ENCODE measurements around the gene RASL10A. TPM values are rescaled to one million over a fixed set of nuclear protein-coding genes. Genes with fewer than 3 reads are reported as not detected.

The RASL10A gene
- total and polyA plus RNA-seq, 9 of the 15 experiments (the other 6 are each of a cell fraction or from before 2014, with no cell fraction given) = 0.17 to 1.2 (median 0.45) TPM; not detected in 3

DNA sequence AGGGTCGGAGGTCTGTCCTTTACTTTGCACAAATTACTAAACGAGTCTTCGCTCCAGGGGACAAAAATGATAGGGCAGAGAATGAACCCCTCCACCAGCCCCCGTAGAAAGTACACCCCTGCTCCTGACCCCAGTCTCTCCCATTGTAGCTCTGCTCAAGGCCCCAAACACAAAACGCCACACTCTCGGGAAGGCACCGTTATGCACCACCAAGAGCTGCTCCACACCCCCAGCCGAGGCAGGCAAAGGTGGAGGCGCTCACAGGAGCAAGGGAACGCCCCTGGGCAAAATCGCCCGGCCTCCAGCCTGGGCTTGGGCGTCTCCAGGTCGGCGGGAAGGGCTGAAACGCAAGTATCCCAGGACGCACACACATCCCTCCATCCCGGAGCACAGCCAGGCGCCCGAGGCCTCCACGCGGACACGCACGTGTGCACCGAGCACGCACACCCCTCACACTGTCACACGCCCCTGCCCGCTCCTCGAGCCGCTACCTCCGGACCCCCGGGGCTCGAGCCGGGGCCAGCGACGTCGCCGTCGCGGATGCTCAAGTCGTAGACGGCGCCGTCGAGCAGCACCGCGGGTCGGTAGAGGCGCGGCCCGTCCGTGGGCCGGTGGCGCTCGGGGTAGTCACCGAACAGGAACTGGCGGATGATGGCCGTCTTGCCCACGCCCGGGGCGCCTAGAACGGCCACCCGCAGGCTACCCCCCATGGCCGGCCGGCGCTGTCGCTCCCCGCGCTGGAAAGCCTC is 786 bp downstream of the RASL10A start:
- 47% methylated on average over 17 of the region's 69 CpGs for WGBS (ENCODE audit: insufficient coverage, low coverage, missing lambda C conversion rate)
- TF ChIP-seq NCOA6 (IDR thresholded peaks at IDR 0.05) = peak; percentile 45; the same call in 1 of the 2 replicates
- no peak for TF ChIP-seq ZFP30 (CRISPR knock-in tag; IDR thresholded peaks at IDR 0.05; ENCODE audit: borderline replicate concordance)
- TF ChIP-seq HIVEP1 (CRISPR knock-in tag; IDR thresholded peaks at IDR 0.05) = no peak
- 0 out of 2 replicates have a peak, but pooled peaks have one; percentile 29 for TF ChIP-seq POLR2G (IDR thresholded peaks at IDR 0.05; ENCODE audit: low read depth, low read length)
- TF ChIP-seq, protein P1, sequence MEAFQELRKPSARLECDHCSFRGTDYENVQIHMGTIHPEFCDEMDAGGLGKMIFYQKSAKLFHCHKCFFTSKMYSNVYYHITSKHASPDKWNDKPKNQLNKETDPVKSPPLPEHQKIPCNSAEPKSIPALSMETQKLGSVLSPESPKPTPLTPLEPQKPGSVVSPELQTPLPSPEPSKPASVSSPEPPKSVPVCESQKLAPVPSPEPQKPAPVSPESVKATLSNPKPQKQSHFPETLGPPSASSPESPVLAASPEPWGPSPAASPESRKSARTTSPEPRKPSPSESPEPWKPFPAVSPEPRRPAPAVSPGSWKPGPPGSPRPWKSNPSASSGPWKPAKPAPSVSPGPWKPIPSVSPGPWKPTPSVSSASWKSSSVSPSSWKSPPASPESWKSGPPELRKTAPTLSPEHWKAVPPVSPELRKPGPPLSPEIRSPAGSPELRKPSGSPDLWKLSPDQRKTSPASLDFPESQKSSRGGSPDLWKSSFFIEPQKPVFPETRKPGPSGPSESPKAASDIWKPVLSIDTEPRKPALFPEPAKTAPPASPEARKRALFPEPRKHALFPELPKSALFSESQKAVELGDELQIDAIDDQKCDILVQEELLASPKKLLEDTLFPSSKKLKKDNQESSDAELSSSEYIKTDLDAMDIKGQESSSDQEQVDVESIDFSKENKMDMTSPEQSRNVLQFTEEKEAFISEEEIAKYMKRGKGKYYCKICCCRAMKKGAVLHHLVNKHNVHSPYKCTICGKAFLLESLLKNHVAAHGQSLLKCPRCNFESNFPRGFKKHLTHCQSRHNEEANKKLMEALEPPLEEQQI (IDR thresholded peaks at IDR 0.05) = no peak
- ChIA-PET POLR2A (no interaction called here), CTCF (ENCODE audit: low intra/inter-chr PET ratio) (no interaction called here)
- Histone ChIP-seq H3K36me3 (ENCODE audit: control insufficient read depth, insufficient read depth, low read length) (0 out of 3 replicates have a peak, but pooled peaks cover 5% of the 10 kb centered on the region), H4K20me1 (replicated peaks; ENCODE audit: control insufficient read depth, insufficient read depth, low read length) (no peaks in the 10 kb centered on the region), H3K27me3 (ENCODE audit: control insufficient read depth in 2 of 2, insufficient read depth in 2 of 2, low read length in 2 of 2) (no peaks in the 10 kb centered on the region), H3K9me3 (replicated peaks; ENCODE audit: control insufficient read depth, insufficient read depth, low read depth, low read length) (no peaks in the 10 kb centered on the region), H3K4me3 (no peak overlapping the region), H3K4me1 (replicated peaks in 1 of 2; ENCODE audit: control insufficient read depth in 2 of 2, insufficient read depth in 2 of 2, low read length in 2 of 2) (peaks cover 7 to 52% of the 10 kb centered on the region in 2 experiments; a peak in 4 of 5 replicates), H3K9ac (ENCODE audit: insufficient read depth in 1 of 2, low read depth in 2 of 2, low read length in 2 of 2) (peak overlapping the region in 1 of 2 experiments; percentile 35; a peak in 2 of 4 replicates), H3K79me2 (ENCODE audit: control insufficient read depth, insufficient read depth, low read length) (no peaks in the 10 kb centered on the region), H2AFZ (ENCODE audit: low read depth, low read length) (no peak overlapping the region), H3K4me2 (ENCODE audit: insufficient read depth, low read length) (no peak overlapping the region), H3K9me1 (ENCODE audit: control insufficient read depth, insufficient read depth, low read length) (no peaks in the 10 kb centered on the region), H3K27ac (ENCODE audit: extremely low read depth, low read depth, low read length) (no peak overlapping the region)
- ATAC-seq (no peak), FAIRE-seq (no peak), DNase-seq (ENCODE audit: extremely low read depth in 1 of 4, low spot score in 3 of 4) (no peak)
- in situ Hi-C loops (cut with MboI) = no loop called here
- intact Hi-C loops (cut with micrococcal nuclease) = no loop called here
- no TSS peak for BruUV-seq (replicated peaks)

Measured in K562 (cell line).